GM19397 (cell line): ENCODE data around the gene PACSIN3.

Source experiments
- ATAC-seq: cut with Tn5 transposase; IDR thresholded peaks from one replicate; pipeline ENCODE4 v1.9.1; 2021; ENCODE audit warnings: mild to moderate bottlenecking, moderate library complexity; ENCODE audit not compliant: unreplicated experiment

The PACSIN3 gene

GRCh38 chr11:47177229-47177845, 8.9 kb downstream of the PACSIN3 start:
- peak; percentile 37 for ATAC-seq

GRCh38 chr11:47176328-47177228, 9.7 kb downstream of the PACSIN3 start, which contains the start of gene ARFGAP2:
TSS of gene ARFGAP2 (minus strand) at chr11:47176879. CDS start at chr11:47176853, 26 bp downstream.
- ATAC-seq, result peak; percentile 92

GRCh38 chr11:47175746-47176327, 10.4 kb downstream of the PACSIN3 start:
- no peak for ATAC-seq

GRCh38 chr11:47172740-47173336, 13.4 kb downstream of the PACSIN3 start:
- ATAC-seq, result no peak

GRCh38 chr11:47171856-47172255, 14.4 kb downstream of the PACSIN3 start:
- no peak for ATAC-seq

GRCh38 chr11:47171061-47171838, 15.0 kb downstream of the PACSIN3 start:
- no peak for ATAC-seq

GRCh38 chr11:47166368-47166767, 19.9 kb downstream of the PACSIN3 start:
- no peak for ATAC-seq

GRCh38 chr11:47165253-47165840, 20.9 kb downstream of the PACSIN3 start:
- ATAC-seq, result no peak

GRCh38 chr11:47164321-47164720, 21.9 kb downstream of the PACSIN3 start:
- ATAC-seq, result no peak

- no peak for ATAC-seq
These were observed 22.3 kb downstream of the PACSIN3 start for GRCh38 chr11:47163898-47164297.

- no peak for ATAC-seq
These were observed 23.0 kb downstream of the PACSIN3 start for GRCh38 chr11:47163193-47163592.

GRCh38 chr11:47162426-47162825, 23.8 kb downstream of the PACSIN3 start:
- ATAC-seq, result no peak

- no peak for ATAC-seq
These were observed 24.3 kb downstream of the PACSIN3 start for GRCh38 chr11:47161890-47162289.

- ATAC-seq, result no peak
These were observed 24.9 kb downstream of the PACSIN3 start for GRCh38 chr11:47161134-47161854.

GRCh38 chr11:47160753-47161133, 25.5 kb downstream of the PACSIN3 start:
- no peak for ATAC-seq

GRCh38 chr11:47158242-47158641, 28.0 kb downstream of the PACSIN3 start:
- no peak for ATAC-seq

GRCh38 chr11:47157805-47158204, 28.4 kb downstream of the PACSIN3 start:
- ATAC-seq, result no peak

- no peak for ATAC-seq
These were observed 29.3 kb downstream of the PACSIN3 start for GRCh38 chr11:47156951-47157350.

- no peak for ATAC-seq
These were observed 29.9 kb downstream of the PACSIN3 start for GRCh38 chr11:47156333-47156732.

- no peak for ATAC-seq
These were observed 30.4 kb downstream of the PACSIN3 start for GRCh38 chr11:47155879-47156278.
